ENCODE data around the gene MIER1.

The MIER1 gene

GRCh38 chr1:67020304-67020703 is 95.5 kb downstream of the MIER1 start:
- Histone ChIP-seq H2AFZ (ENCODE audit: low read length) (no peak overlapping the region), H3K9me2 (replicated peaks; ENCODE audit: insufficient read depth, low read length) (no peaks in the 10 kb centered on the region), H3K4me1 (ENCODE audit: low read length) (peaks cover 26% of the 10 kb centered on the region), H3K4me2 (ENCODE audit: low read depth, low read length) (no peak overlapping the region), H3K9ac (ENCODE audit: low read length) (no peak overlapping the region), H3K79me2 (ENCODE audit: low read length) (peaks cover 14% of the 10 kb centered on the region), H4K20me1 (ENCODE audit: insufficient read depth, low read length) (no peaks in the 10 kb centered on the region), H3F3A (ENCODE audit: insufficient read depth, low read length) (peaks cover 16% of the 10 kb centered on the region), H3K27ac (ENCODE audit: low read length) (no peak overlapping the region), H3K36me3 (replicated peaks; ENCODE audit: insufficient read depth, low read length) (peaks cover 6% of the 10 kb centered on the region), H3K9me3 (replicated peaks; ENCODE audit: insufficient read depth, low read length) (no peaks in the 10 kb centered on the region), H3K4me3 (ENCODE audit: low read length) (no peak overlapping the region), H3K27me3 (replicated peaks; ENCODE audit: insufficient read depth, low read length) (no peaks in the 10 kb centered on the region)
- TF ChIP-seq EZH2phosphoT487 (IDR thresholded peaks at IDR 0.05; ENCODE audit: low read length) (no peak), CTCF (IDR thresholded peaks at IDR 0.05; ENCODE audit: low read length) (no peak), EZH2 (optimal IDR thresholded peaks at IDR 0.05; ENCODE audit: low read depth, low read length) (no peak)
- no peak for DNase-seq

GRCh38 chr1:67020765-67021164 is 96.0 kb downstream of the MIER1 start:
- Histone ChIP-seq H3K9ac (ENCODE audit: low read length) (no peak overlapping the region), H3K27ac (ENCODE audit: low read length) (no peak overlapping the region), H3K9me3 (replicated peaks; ENCODE audit: insufficient read depth, low read length) (no peaks in the 10 kb centered on the region), H2AFZ (ENCODE audit: low read length) (no peak overlapping the region), H3K4me1 (ENCODE audit: low read length) (peaks cover 26% of the 10 kb centered on the region), H3K27me3 (replicated peaks; ENCODE audit: insufficient read depth, low read length) (no peaks in the 10 kb centered on the region), H3K4me3 (ENCODE audit: low read length) (no peak overlapping the region), H3F3A (ENCODE audit: insufficient read depth, low read length) (peaks cover 16% of the 10 kb centered on the region), H3K9me2 (replicated peaks; ENCODE audit: insufficient read depth, low read length) (no peaks in the 10 kb centered on the region), H3K79me2 (ENCODE audit: low read length) (peaks cover 14% of the 10 kb centered on the region), H3K36me3 (replicated peaks; ENCODE audit: insufficient read depth, low read length) (peaks cover 6% of the 10 kb centered on the region), H3K4me2 (ENCODE audit: low read depth, low read length) (no peak overlapping the region), H4K20me1 (ENCODE audit: insufficient read depth, low read length) (no peaks in the 10 kb centered on the region)
- no peak for DNase-seq
- TF ChIP-seq CTCF (IDR thresholded peaks at IDR 0.05; ENCODE audit: low read length) (no peak), EZH2 (optimal IDR thresholded peaks at IDR 0.05; ENCODE audit: low read depth, low read length) (no peak), EZH2phosphoT487 (IDR thresholded peaks at IDR 0.05; ENCODE audit: low read length) (no peak)

- Histone ChIP-seq H3K4me2 (ENCODE audit: low read depth, low read length) (no peak overlapping the region), H3K36me3 (replicated peaks; ENCODE audit: insufficient read depth, low read length) (peaks cover 1% of the 10 kb centered on the region; the same call in 1 of the 2 replicates), H4K20me1 (ENCODE audit: insufficient read depth, low read length) (no peaks in the 10 kb centered on the region), H3K27me3 (replicated peaks; ENCODE audit: insufficient read depth, low read length) (no peaks in the 10 kb centered on the region), H3K9me3 (replicated peaks; ENCODE audit: insufficient read depth, low read length) (no peaks in the 10 kb centered on the region), H3K27ac (ENCODE audit: low read length) (no peak overlapping the region), H3K4me1 (ENCODE audit: low read length) (no peaks in the 10 kb centered on the region), H3K79me2 (ENCODE audit: low read length) (no peaks in the 10 kb centered on the region), H3F3A (ENCODE audit: insufficient read depth, low read length) (no peaks in the 10 kb centered on the region), H3K9me2 (replicated peaks; ENCODE audit: insufficient read depth, low read length) (no peaks in the 10 kb centered on the region), H2AFZ (ENCODE audit: low read length) (no peak overlapping the region), H3K9ac (ENCODE audit: low read length) (no peak overlapping the region), H3K4me3 (ENCODE audit: low read length) (no peak overlapping the region)
- no peak for DNase-seq
- TF ChIP-seq CTCF (IDR thresholded peaks at IDR 0.05; ENCODE audit: low read length), result no peak
- no peak for TF ChIP-seq EZH2 (optimal IDR thresholded peaks at IDR 0.05; ENCODE audit: low read depth, low read length)
- no peak for TF ChIP-seq EZH2phosphoT487 (IDR thresholded peaks at IDR 0.05; ENCODE audit: low read length)
Observed at GRCh38 chr1:67029472-67029871, 104.7 kb downstream of the MIER1 start.

Data from MM.1S (cell line).